HG03064 (cell line): ENCODE measurements around the gene SCAMP3.
A peak's percentile ranks its signal among the peaks of the same experiment; 100 is the strongest.
"Not testable (repeated sequence)": the region's sequence is repeated elsewhere in the genome, so short reads cannot be mapped to it uniquely, and the experiment has no call there.

Experiments used
- ATAC-seq: cut with Tn5 transposase; IDR thresholded peaks from one replicate; pipeline ENCODE4 v1.9.1; 2021; ENCODE audit warnings: low read depth; ENCODE audit not compliant: unreplicated experiment

Gene SCAMP3

DNA sequence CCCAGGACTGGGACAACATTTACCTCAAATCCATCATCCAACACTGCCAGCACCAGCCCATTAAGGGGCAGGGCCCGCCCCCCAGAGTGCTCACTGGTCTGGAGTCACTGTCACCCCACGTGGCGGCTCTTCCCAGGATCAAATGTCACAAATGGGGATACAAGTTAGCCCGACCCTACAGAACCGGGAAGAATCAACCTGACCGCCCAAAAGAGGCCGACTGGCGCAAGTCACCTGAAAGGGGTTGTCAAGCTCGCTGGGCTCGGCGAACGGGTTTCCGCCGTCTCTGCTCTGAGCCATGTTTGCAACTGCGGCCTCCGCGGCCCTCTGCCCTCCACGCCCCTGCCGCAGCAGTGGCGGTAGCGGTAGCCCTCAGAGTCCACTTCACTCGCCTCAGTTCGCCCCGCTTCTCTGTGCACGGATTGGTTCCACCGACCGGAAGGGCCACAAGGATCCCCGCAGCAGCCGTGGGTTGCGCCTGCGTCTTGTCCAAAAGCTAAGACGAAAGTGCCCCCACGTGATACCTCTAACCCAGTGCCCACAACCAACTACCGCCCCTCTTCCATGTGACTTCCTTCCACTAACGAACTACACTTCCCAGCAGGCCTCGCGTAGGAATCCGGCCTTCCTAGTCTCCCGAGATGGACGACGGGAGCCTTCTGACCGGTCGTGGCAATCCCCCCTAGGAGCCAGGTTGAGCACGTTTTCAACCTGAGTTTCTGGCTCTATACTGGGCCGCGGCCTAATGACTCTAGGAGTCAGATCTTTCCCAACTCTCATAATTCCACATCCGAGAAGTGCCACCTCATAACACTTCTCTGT is at the start of gene SCAMP3:
SCAMP3 (minus strand) TSS at position 509 of the 822 bp plus-strand sequence; CDS start at position 300, 209 bp downstream.
- ATAC-seq = peak; percentile 84

DNA sequence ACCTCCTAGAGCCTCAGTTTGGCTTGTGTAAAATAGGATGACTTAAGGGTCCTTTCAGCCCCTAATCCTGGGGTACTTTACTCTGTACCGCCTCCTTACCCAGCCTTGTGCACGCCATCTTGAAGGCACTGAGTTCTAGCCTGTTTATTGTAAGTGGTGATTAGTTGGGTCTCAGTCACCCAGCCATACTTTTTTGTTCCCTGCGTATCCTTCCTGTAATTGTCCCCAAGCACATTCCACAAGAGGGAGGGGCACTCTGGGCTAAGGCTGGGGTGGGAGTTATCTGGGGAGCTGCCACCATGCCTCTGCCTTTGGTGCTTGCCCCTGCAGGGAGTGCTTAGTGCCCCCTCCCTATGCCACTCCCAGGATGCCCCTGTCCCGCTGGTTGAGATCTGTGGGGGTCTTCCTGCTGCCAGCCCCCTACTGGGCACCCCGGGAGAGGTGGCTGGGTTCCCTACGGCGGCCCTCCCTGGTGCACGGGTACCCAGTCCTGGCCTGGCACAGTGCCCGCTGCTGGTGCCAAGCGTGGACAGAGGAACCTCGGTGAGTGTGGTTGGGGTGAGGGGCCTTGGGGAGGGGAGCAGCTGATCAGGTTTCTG is 47.4 kb upstream of the SCAMP3 start:
- no peak for ATAC-seq

DNA sequence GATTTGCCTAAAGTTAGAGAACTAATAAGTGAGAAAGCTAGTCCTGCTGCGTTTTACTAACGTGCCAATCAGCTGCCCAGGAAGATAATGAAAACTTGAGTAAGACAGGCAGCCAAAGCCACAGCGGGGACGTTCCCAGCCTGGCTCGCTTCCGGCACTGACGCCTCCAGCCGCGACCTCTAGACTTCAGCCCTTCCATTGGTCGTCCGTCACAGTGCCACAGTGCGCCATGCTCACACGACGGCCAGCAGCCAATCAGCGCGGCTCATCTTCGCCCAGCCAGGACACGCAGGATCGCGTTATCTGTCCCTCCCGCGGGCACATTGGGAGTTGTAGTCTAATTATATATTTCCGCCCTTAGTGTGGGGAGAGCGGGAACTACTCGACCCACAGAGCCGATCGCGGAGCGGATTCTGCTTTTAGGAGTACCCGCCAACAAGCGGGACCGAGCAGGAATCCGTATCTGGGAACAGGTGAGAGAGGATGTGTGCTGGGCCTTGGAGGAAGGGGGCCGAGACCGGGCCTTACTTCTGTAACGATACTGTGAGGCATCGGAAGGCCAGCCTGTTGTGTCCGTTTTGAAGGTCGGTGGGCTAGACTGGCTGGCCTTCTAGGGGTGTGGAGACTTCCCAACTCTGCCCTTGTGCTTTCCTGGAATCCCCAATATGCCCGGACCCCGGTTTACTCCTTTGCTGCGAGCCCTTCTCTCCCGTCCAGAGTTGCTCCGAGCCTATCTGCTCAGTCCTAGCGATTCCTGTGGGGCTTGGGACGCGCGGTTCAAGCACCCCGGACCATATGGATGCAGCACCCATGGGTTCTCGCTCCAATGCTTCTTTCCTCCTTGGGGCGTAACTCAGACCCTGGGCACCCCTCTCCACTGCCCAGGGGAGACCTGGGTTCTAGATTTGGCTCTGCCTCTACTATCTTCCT is 46.6 kb upstream of the SCAMP3 start, which contains the start of gene FDPS:
FDPS (plus strand) TSS at position 374 of the 930 bp plus-strand sequence. CDS start 924 bp downstream, outside the sequence.
- ATAC-seq = peak; percentile 89

DNA sequence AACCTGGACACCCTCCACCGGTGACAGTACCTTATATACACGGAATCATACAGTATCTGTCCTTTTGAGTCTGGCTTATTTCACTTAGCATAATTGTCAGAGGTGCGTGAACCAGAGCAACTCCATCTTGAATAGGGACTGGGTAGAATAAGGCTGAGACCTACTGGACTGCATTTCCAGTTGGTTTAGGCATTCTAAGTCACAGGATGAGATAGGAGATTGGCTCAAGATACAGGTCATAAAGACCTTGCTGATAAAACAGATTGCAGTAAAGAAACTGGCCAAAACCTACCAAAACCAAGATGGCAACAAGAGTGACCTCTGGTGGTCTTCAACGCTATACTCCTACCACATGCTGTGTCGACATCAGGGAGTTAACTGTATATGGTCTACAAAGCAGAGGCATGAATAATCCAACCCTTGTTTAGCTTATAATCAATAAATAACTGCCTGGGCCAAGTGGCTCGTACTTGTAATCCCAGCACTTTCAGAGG is 45.1 kb upstream of the SCAMP3 start:
- no peak for ATAC-seq

DNA sequence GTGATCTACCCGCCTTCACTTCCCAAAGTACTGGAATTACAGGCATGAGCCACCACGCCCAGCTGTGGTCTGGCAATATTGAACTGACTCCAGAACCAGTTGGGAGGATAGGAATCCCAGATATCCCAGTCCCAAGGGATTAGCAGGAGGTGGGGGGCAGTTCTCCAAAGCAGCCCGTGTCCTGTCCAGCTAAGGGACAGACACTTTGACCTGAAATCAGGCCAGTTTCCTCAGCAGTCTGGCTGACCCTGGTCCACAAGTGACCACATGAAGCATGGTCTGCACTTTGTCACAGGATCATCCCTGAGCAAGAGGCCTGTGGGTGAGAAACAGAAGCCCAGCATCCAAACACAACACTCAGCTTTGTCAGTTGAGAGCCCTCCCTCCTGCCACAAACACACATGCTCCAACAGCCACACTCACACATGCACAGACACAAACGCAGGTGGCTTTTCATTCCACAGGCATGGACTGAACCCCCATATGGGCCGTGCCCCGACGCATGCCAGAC is 43.8 kb upstream of the SCAMP3 start:
- no peak for ATAC-seq

DNA sequence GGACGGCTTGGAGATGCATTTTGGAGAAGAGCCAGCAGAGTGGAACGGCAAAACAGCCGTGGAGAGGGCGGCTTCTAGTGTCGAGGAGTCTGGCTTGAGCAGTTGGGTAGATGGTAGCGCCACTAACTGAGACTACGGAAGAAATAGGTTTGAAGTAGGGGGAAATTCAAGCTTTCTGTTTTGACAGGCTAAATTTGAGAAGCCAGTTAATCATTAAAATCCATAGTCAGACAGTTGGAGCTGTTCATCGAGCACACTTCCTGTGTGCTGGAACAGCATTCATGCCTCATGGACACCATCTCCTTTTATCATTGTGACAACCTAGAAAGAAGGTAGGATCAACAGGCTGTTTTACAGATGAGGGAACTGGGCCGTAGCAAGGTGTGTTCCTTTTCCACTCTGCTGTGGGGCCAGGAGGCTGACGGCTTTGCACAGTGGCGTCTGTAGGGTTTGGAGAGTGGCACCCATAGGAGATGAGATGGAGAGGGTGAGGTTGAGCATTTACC is 42.5 kb upstream of the SCAMP3 start:
- no peak for ATAC-seq

DNA sequence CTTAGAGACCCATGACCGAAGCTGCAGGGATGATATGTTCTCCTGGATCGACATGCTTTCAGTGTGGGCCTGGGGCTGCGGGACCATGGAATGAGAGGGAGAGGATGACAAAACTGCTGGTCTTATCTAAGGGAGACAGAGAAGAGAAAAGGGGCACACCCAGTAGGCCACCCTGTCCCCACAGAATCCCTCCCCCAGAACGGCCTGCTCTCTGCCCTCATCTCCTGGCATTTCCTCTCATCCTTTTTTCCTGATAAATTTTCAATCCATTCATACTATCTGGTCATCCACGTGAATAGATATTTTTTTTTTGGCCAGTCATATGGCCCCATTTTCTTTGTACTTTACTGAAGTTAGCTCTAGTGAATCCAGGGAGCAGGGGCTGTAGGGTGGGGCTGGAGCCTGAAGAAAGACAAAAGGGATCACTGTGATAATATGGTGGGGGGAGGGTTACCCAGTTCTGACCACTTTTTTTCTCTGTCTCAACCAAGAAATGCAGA is 39.2 kb upstream of the SCAMP3 start, which contains the start of gene PKLR:
PKLR (minus strand) TSS at position 97 of the 500 bp plus-strand sequence; CDS start at position 54, 43 bp downstream.
- ATAC-seq = no peak

DNA sequence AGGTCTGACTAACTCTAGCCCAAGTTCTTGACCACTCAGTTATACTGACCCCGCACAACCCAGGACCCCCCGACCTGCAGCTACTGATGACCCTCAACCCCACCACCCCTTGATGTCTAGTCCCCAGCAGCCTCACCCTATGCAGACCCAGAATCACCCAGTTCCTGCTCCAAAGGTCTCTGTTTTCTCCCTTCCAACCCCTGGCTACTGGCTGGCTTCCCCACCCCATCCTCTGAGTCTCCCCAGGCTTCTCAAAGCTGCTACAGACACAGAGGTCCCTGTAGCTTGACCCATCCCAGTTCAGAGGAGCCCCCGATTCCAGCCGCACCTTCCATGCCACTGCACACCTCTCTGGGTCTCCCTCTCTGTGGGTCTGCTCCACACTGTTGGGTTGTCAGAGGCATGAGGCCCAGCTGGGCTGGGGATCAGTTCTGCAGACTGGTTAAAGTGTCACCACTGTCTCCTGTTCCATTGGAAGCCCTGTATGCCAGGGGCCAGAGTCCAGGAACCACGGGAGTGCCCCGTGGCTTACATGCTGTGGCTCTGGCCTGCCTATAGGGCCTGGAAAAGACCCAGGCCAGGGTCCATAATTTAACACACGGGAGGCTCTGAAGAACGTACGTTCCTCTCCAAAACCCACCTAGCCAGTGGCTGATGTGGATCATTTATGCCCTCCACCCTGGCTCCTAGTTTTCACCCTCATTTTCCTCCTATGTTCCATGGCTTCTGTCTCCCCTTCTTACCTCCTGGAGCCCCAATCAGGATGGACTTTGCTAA is 38.6 kb upstream of the SCAMP3 start:
- no peak for ATAC-seq

DNA sequence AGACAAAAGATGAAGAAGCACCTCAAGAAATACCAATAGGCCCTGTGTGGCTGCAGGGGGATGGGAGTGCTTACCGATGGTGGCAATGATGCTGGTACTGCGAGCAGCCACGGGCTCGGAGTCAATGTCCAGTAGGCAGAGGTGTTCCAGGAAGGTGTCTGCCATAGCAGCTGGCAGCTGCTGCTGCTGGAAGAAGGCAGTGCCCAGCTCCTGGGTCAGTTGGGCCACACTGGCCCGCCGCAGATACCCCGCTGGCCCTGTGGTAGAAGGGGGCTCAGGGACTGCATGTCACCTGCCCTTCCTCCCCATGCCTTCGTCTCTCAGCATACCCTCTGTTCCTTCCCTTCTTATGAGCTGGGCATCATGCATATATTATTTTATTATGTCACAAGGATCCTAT is 37.9 kb upstream of the SCAMP3 start:
- ATAC-seq = no peak

DNA sequence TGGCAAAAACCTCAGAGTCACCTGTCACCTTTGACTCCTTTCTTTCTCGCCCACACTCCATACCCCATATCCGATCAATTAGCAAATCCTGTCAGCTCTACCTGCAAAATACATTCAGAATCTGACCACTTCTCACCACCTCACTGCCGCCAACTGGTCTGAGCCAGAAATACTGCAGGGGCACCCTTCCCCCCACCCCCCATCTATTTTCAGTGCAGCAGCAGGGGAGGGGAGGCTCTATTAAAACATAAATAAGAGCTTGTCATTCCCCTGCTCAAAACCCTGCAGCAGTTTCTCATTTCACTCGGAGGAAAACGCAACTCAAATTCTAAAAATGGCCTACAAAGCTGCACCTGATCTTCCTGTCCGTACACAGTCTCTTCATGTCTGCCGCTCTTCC is 35.2 kb upstream of the SCAMP3 start:
- no peak for ATAC-seq

DNA sequence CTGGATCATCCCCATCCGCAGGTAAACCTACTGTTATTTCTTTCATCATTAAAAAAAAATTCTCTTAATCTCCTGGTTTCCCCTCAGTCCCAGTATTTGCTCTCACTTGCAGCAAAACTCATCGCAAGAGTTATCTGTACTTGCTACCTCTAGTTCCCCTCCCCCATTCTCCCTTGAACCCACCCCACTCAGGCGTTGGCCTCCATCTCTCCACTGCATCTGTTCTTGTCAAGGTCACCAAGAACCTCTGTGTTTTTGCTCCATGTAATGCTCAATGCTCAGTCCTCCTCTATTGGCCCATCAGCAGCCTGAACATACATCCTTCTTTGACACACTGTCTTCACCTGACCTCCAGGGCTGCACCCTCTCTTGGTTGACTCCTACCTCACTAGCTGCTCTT is 34.5 kb upstream of the SCAMP3 start:
- ATAC-seq = no peak

DNA sequence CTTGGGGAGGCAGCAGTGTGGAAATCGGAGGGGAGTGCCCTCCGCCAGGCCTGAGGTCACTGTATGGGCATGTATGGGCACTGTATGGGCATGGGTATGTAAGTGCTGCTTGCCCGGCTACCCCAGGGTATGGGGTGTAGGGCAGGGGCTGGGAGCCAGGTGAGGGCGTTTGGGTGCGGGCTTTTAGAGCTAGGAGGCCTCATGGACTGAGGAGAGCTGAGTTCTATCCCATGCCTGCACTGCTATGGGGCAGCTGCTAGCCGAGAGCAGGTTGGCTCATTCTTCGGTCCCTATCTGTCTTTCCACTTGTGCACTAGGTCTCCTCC is 33.7 kb upstream of the SCAMP3 start:
- no peak for ATAC-seq

DNA sequence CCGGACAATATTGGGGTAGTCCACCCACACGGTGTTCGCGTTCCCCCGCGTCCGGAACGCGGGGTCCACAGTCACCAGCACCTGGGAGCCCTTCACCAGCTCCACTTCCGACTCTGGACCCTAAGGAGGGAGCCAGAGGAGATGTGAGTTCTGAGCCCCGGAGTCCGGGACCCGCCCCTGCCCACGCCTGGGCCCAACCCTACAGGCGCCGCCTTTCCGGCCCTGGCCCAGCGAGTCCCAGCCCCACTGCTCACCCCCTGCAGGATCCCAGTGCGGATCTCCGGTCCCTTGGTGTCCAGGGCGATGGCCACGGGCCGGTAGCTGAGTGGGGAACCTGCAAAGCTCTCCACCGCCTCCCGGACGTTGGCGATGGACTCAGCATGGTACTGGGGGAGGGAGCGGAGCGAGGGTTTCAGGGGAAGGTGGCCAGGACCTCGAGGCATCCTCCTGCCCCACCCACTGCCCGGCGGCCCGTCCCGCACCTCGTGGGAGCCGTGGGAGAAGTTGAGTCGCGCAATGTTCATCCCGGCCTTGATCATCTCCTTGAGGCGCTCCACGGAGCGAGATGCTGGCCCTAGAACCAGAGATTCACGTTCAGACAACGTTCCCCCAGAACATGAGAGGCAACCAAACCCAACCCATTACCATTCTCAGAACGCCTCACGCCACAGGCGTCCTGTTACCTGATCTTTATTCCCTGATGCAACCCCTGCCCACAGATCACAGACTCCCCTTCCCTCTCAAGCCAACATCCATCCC is 33.2 kb upstream of the SCAMP3 start:
- no peak for ATAC-seq

DNA sequence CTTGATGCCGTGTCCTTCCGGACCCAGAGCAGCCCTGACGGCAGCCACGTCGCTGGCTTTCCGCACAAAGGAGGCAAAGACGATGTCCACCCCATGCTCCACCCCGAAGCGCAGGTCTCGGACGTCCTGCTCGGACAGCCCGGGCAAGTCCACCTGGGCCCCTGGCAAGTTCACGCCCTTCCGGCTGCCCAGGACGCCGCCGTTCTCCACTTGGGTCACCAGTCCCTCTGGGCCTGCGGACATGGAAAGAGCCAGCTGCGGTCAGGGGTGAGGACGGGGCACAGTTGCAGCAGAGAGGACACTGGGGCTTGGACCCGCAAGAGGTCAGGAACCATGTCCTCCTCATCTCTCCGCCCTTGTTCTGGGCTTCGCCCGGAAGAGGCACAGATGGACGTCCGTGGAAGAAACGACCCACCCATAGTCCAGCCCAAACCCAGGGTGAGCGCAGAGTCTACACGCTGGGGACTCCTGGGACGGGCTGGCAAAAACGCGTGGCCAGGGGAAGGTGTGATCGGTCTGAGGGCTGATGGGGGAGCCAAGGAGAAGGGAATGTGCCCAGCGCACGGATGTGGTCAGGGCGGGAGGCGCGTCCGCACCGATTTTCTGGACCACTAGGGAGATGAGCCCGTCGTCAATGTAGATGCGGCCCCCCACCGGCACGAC is 32.5 kb upstream of the SCAMP3 start:
- ATAC-seq = no peak

DNA sequence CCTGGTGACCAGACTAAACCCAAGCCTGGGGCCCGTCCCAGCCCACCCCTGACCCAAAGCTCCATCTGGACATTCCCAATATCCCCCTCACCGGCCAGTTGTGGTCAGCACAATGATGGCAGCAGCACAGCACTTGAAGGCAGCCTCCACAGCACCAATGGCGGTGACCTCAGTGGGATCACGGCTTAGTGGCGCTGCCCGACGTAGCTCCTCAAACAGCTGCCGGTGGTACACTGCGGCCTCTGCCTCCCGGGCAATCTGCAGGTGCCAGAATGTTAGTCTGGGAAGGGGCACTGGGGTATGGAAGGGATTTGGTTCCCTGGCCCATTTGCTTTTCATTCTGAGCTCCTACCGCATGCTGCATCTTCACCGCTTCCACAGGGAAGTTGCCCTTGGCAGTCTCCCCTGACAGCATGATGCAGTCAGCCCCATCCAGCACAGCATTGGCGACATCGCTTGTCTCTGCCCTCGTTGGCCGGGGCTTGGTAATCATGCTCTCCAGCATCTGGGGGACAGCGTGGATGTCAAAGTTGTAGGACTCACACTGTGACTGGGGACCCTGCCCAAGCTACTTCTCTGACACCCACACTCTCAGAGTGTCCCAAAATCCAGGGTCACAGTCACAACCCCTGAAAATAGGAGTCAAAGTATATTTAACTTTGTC is 31.1 kb upstream of the SCAMP3 start:
- ATAC-seq = no peak

DNA sequence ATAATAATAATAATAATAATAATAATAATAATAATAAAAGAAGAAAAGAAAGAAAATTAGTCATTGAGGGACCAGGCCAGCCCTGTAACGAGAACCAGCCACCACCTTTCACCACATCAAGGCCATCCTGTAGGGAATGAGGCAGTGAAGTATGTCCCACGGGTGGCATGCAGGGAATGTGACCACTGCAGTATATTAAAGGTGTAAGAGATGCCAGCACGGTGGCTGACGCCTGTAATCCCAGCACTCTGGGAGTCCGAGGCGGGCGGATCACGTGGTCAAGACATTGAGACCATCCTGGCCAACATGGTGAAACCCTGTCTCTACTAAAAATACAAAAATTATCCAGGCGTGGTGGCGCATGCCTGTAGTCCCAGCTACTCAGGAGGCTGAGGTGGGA is 28.8 kb upstream of the SCAMP3 start:
- ATAC-seq = not testable (repeated sequence)

DNA sequence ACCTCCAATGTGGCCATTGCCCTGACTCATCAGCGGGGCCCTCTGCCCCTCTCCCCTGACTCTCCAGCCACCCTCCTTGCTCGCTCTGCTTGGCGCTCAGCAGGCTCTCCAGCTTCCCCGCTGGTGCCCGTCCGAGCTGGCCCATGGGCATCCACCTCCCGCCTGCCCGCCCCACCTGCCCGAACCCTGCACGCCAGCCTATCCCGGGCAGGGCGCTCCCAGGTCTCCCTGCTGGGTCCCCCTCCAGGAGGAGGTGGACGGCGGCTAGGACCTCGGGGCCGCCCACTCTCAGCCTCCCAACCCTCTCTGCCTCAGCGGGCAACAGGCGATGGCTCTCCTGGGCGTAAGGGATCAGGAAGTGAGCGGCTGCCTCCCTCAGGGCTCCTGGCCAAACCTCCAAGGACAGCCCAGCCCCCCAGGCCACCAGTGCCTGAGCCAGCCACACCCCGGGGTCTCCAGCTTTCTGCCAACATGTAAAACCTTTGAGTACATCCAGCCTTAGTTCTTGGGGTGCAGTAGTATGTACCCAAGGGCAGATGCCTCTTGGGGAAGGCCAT is 25.9 kb upstream of the SCAMP3 start:
- ATAC-seq = no peak
